GM10248 (cell line): ENCODE measurements around the gene CACNA2D2.

ENCODE experiments used
- CTCF ChIA-PET: fragments of 300-600 bp; sonication (Branson Sonifier 250); formaldehyde crosslinking; extraction: SDS; loops from one replicate; lab custom pipeline; 2021; ENCODE audit warnings: antibody characterized with exemption; lab: Yijun Ruan, JAX
- POLR2A ChIA-PET: fragments of 350-650 bp; sonication (Branson Sonifier 250); formaldehyde crosslinking; extraction: SDS; loops from one replicate; lab custom pipeline; 2020; ENCODE audit warnings: antibody characterized with exemption; lab: Yijun Ruan, JAX
- DNase-seq: peaks from one replicate; pipeline ENCODE4 v3.0.0; 2012; ENCODE audit errors: extremely low spot score
- CTCF ChIP-seq: IDR thresholded peaks from 2 replicates; pipeline ENCODE4 v1.5.1; 2012; ENCODE audit warnings: mild to moderate bottlenecking, low read depth; ENCODE audit errors: extremely low read depth, missing control alignments, control extremely low read depth

Gene CACNA2D2

GRCh38 chr3:50374363-50375257, 128.8 kb downstream of the CACNA2D2 start:
- DNase-seq: no peak
- POLR2A ChIA-PET: no interaction called here
- CTCF ChIA-PET: no interaction called here
- TF ChIP-seq CTCF: no peak

GRCh38 chr3:50373146-50374051, 130.0 kb downstream of the CACNA2D2 start:
- CTCF ChIA-PET: no interaction called here
- no peak for TF ChIP-seq CTCF

GRCh38 chr3:50372349-50372748, 131.1 kb downstream of the CACNA2D2 start:
- POLR2A ChIA-PET: no interaction called here
- DNase-seq: no peak
- TF ChIP-seq CTCF: no peak
- CTCF ChIA-PET: no interaction called here

More at GRCh38 chr3:50373146-50374051, 130.0 kb downstream of the CACNA2D2 start:
- no peak for DNase-seq
- POLR2A ChIA-PET: no interaction called here

GRCh38 chr3:50371133-50371685, 132.2 kb downstream of the CACNA2D2 start:
- ChIA-PET CTCF (no interaction called here), POLR2A (interaction anchor here (1.0 kb wide), 1 partner anchor 52 kb away, joined by 3 read pairs; no protein-coding TSS in a partner anchor)

GRCh38 chr3:50370594-50370993, 132.8 kb downstream of the CACNA2D2 start:
- CTCF ChIA-PET: interaction anchor here (0.7 kb wide), 1 partner anchor 172 kb away, joined by 5 read pairs; no protein-coding TSS in a partner anchor
- peak; percentile 0 for TF ChIP-seq CTCF
- POLR2A ChIA-PET: interaction anchor here (1.0 kb wide), 1 partner anchor 53 kb away, joined by 3 read pairs; no protein-coding TSS in a partner anchor

More at GRCh38 chr3:50371133-50371685, 132.2 kb downstream of the CACNA2D2 start:
- no peak for DNase-seq
- TF ChIP-seq CTCF: no peak

GRCh38 chr3:50369012-50369670, 134.3 kb downstream of the CACNA2D2 start:
- TF ChIP-seq CTCF: no peak
- DNase-seq: no peak
- ChIA-PET POLR2A (no interaction called here), CTCF (interaction anchor here (0.6 kb wide), 1 partner anchor 9 kb away, joined by 3 read pairs; the partner anchor contains the start of gene TMEM115)

More at GRCh38 chr3:50370594-50370993, 132.8 kb downstream of the CACNA2D2 start:
- no peak for DNase-seq
